CD4-positive, alpha-beta T cell (primary cell): ENCODE measurements around the gene NEK10. TPM values are rescaled to one million over a fixed set of nuclear protein-coding genes. Genes with fewer than 3 reads are reported as not detected.

Source experiments
- ATAC-seq: fragments of 200-7000 bp; cut with Tn5 transposase; one replicate; pipeline ENCODE4 v1.10.0; 2022; ENCODE audit warnings: mild to moderate bottlenecking; ENCODE audit not compliant: poor library complexity
- CTCF ChIA-PET: fragments of 350-600 bp; sonication (Branson Sonifier 250); formaldehyde crosslinking; loops from one replicate; lab custom pipeline; 2021; ENCODE audit warnings: antibody characterized with exemption, inconsistent platforms; lab: Charles Lee
- POLR2A ChIA-PET: fragments of 350-600 bp; sonication (Branson Sonifier 250); formaldehyde crosslinking; loops from one replicate; lab custom pipeline; 2021; ENCODE audit warnings: antibody characterized with exemption, inconsistent platforms; lab: Charles Lee
- DNase-seq, 14 experiments: peaks; one replicate each; pipeline ENCODE4 v3.0.0-alpha.2; 2013 to 2020; ENCODE audit warnings: mixed read lengths in 2 of 14
- H3K27ac ChIP-seq, 2 donors: one replicate each; pipeline versions ENCODE4 v1.5.1 to v1.7.0; 2013; ENCODE audit warnings: low read length in 2 of 2, low read depth in 1 of 2, mild to moderate bottlenecking in 1 of 2
- H3K27me3 ChIP-seq, 2 experiments: 1 replicate in 1 of 2; 2 replicates in 1 of 2; pipeline versions ENCODE4 v1.6.1 to v1.7.0; 2013; ENCODE audit warnings: low read length in 2 of 2, control low read depth in 1 of 2, mild to moderate bottlenecking in 1 of 2, moderate library complexity in 1 of 2; ENCODE audit not compliant: insufficient read depth in 2 of 2, control insufficient read depth in 1 of 2
- H3K36me3 ChIP-seq: one replicate; pipeline ENCODE4 v1.6.1; 2013; ENCODE audit warnings: low read length, control low read depth; ENCODE audit not compliant: insufficient read depth
- H3K4me1 ChIP-seq: one replicate; pipeline ENCODE4 v1.6.1; 2013; ENCODE audit warnings: low read length, control low read depth; ENCODE audit not compliant: insufficient read depth
- H3K4me3 ChIP-seq: one replicate; pipeline ENCODE4 v1.5.1; 2013; ENCODE audit warnings: mild to moderate bottlenecking, low read length, moderate library complexity
- H3K9me3 ChIP-seq, 2 experiments: 1 replicate in 1 of 2; 2 replicates in 1 of 2; pipeline versions ENCODE4 v1.6.1 to v1.7.0; 2013; ENCODE audit warnings: low read length in 2 of 2, mild to moderate bottlenecking in 2 of 2, control low read depth in 1 of 2, moderate library complexity in 1 of 2; ENCODE audit not compliant: control insufficient read depth in 1 of 2, insufficient read depth in 1 of 2
- H3K27ac Mint-ChIP-seq: one replicate; pipeline ENCODE4 v1.8.0; 2020; ENCODE audit warnings: mixed read lengths
- H3K27me3 Mint-ChIP-seq: one replicate; pipeline ENCODE4 v1.8.0; 2021; ENCODE audit warnings: mixed read lengths
- H3K36me3 Mint-ChIP-seq: one replicate; pipeline ENCODE4 v1.8.0; 2021; ENCODE audit warnings: low read depth, mixed read lengths
- H3K4me1 Mint-ChIP-seq: one replicate; pipeline ENCODE4 v1.8.0; 2021; ENCODE audit warnings: low read depth, mixed read lengths
- H3K4me3 Mint-ChIP-seq: one replicate; pipeline ENCODE4 v1.8.0; 2020; ENCODE audit warnings: mild to moderate bottlenecking, mixed read lengths
- H3K9me3 Mint-ChIP-seq: one replicate; pipeline ENCODE4 v1.8.0; 2020; ENCODE audit warnings: mixed read lengths
- intact Hi-C, 2 experiments: fragments of 100-400 bp; cut with DNase I in 1 of 2; cut with micrococcal nuclease in 1 of 2; formaldehyde crosslinking; loops; one replicate each; pipeline versions ENCODE4 v1.15.1 to v1.9.0; 2023 to 2025; cut with DNase I, micrococcal nuclease
- total RNA-seq, 174 experiments: library from RNA in 2 of 174; stranded (reverse) in 2 of 174; gene quantifications; one replicate each; pipeline ENCODE4 v1.2.3 and lab custom pipeline; 2021 to 2026
- TF ChIP-seq, protein P1 (sequence below): fragments of 200-600 bp; IDR thresholded peaks from one replicate; pipeline ENCODE4 v1.8.0; 2022; ENCODE audit warnings: antibody characterized with exemption, mild to moderate bottlenecking

Gene NEK10
- total RNA-seq, 2 experiments from 2014 or later: 0.61 to 0.77 TPM

DNA sequence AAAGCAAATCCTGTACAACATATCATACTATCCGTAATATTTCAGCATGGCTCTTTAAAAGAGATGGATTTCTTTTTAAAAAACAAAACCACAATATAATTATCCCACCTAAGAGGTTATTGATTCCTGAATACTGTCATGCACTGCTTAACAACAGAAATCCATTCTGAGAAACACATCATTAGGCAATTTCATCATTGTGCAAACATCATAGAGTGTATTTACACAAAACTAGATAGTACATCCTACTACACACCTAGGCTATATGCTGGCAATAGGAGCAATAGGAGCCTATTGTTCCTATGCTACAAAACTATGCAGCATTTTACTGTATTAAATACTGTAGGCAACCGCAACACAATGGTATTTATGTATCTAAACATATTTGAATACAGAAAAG lies 242.0 kb downstream of the NEK10 start:
- Histone ChIP-seq H3K27ac (no peak overlapping the region), H3K4me3 (no peak overlapping the region), H3K9me3 (no peaks in the 10 kb centered on the region), H3K4me1 (no peaks in the 10 kb centered on the region), H3K27me3 (no peaks in the 10 kb centered on the region), H3K36me3 (no peaks in the 10 kb centered on the region)
- no peaks in the 10 kb centered on the region for H3K9me3 Mint-ChIP-seq
- ChIA-PET CTCF (no interaction called here), POLR2A (no interaction called here)
- no peak overlapping the region for H3K4me3 Mint-ChIP-seq
- TF ChIP-seq, protein P1, sequence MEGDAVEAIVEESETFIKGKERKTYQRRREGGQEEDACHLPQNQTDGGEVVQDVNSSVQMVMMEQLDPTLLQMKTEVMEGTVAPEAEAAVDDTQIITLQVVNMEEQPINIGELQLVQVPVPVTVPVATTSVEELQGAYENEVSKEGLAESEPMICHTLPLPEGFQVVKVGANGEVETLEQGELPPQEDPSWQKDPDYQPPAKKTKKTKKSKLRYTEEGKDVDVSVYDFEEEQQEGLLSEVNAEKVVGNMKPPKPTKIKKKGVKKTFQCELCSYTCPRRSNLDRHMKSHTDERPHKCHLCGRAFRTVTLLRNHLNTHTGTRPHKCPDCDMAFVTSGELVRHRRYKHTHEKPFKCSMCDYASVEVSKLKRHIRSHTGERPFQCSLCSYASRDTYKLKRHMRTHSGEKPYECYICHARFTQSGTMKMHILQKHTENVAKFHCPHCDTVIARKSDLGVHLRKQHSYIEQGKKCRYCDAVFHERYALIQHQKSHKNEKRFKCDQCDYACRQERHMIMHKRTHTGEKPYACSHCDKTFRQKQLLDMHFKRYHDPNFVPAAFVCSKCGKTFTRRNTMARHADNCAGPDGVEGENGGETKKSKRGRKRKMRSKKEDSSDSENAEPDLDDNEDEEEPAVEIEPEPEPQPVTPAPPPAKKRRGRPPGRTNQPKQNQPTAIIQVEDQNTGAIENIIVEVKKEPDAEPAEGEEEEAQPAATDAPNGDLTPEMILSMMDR: no peak
- H3K36me3 Mint-ChIP-seq: no peaks in the 10 kb centered on the region
- intact Hi-C loops: no loop called here
- no peaks in the 10 kb centered on the region for H3K4me1 Mint-ChIP-seq
- no peaks in the 10 kb centered on the region for H3K27me3 Mint-ChIP-seq
- H3K27ac Mint-ChIP-seq: no peak overlapping the region
- DNase-seq (no peak), ATAC-seq (no peak)

DNA sequence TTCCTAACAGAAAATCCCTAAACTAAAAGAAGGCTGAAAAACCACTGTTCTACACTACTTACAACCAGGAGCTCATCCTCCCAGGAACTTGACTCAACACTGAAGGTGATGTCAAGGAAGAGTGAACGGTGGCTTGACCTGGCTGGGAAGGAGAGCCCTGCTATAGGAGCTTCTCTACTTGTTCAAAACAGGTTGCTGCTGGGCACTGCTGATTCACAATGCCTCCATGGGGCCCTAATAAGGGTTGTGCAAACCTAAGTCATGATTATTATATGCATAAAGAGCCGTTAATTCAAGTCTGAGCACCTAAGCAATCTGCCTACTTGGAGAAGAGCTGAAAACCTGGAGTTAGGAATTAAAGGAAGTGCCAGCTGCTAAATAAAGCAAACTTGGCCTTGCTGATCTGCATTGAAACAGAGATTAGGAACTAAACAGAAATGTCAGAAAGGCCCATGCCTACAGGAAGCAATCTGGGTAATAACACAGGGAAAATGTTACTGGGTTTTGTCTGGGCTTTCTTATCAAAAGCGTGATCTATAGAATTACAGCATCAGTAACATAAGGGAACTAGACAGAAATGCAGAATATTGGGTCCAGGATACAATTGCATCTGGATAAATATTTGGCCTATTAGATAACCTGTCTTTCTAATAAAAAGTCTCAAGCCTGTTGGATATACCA lies 243.2 kb downstream of the NEK10 start:
- H3K27ac Mint-ChIP-seq: no peak overlapping the region
- ATAC-seq (no peak), DNase-seq (no peak)
- no peak overlapping the region for H3K4me3 ChIP-seq
- H3K27ac ChIP-seq: no peak overlapping the region
- TF ChIP-seq, protein P1: no peak
- H3K36me3 ChIP-seq: no peaks in the 10 kb centered on the region
- CTCF ChIA-PET: interaction anchor here (0.5 kb wide), 1 partner anchor 530 kb away, joined by 3 read pairs; no protein-coding TSS in a partner anchor
- H3K36me3 Mint-ChIP-seq: no peaks in the 10 kb centered on the region
- no peaks in the 10 kb centered on the region for H3K4me1 ChIP-seq
- H3K9me3 ChIP-seq: no peaks in the 10 kb centered on the region
- intact Hi-C loops: no loop called here
- POLR2A ChIA-PET: no interaction called here
- H3K4me1 Mint-ChIP-seq: no peaks in the 10 kb centered on the region
- no peaks in the 10 kb centered on the region for H3K27me3 ChIP-seq
- H3K9me3 Mint-ChIP-seq: no peaks in the 10 kb centered on the region
- H3K4me3 Mint-ChIP-seq: no peak overlapping the region
- no peaks in the 10 kb centered on the region for H3K27me3 Mint-ChIP-seq

DNA sequence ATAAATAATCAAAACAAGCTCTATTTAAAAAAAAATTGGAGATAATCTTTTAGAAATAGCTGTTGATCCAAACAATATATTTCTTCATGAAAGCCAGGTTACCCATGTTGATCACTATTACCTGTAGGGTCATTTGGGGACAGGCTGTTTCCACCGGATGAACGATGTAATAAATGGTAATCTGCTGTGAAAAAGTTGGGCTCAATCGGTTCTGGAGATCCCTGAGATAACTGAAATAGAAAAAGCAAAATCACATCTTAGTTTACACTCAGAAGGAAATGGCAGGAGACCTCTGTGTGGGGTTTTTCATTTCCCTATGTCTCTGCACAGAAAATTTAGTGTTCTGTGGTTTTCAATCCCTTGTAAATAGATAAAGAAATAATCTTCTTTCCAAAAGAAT lies 249.5 kb downstream of the NEK10 start:
- TF ChIP-seq, protein P1: no peak
- ChIA-PET CTCF (interaction anchor here (1.4 kb wide), 1 partner anchor 15 kb away, joined by 4 read pairs; no protein-coding TSS in a partner anchor), POLR2A (no interaction called here)
- intact Hi-C loops: no loop called here
- H3K36me3 ChIP-seq: no peaks in the 10 kb centered on the region
- no peak overlapping the region for H3K4me3 ChIP-seq
- no peaks in the 10 kb centered on the region for H3K27me3 Mint-ChIP-seq
- H3K27me3 ChIP-seq: no peaks in the 10 kb centered on the region
- ATAC-seq (no peak), DNase-seq (no peak)
- H3K27ac ChIP-seq: no peak overlapping the region
- H3K9me3 ChIP-seq: no peaks in the 10 kb centered on the region
- no peak overlapping the region for H3K27ac Mint-ChIP-seq
- no peaks in the 10 kb centered on the region for H3K4me1 ChIP-seq
- H3K9me3 Mint-ChIP-seq: no peaks in the 10 kb centered on the region
- H3K36me3 Mint-ChIP-seq: no peaks in the 10 kb centered on the region
- H3K4me1 Mint-ChIP-seq: no peaks in the 10 kb centered on the region
- H3K4me3 Mint-ChIP-seq: no peak overlapping the region
